NCI-H2107 treated with DMSO at 0.1 percent for 48 hours (cell line): ENCODE data around the gene SERINC5.

Source experiments
- DNase-seq: peaks from one replicate; lab custom pipeline; 2025; ENCODE audit not compliant: unreplicated experiment; lab: John Stamatoyannopoulos, UW

The SERINC5 gene

GRCh38 chr5:80070338-80071056 is 185.4 kb downstream of the SERINC5 start:
- no peak for DNase-seq

GRCh38 chr5:80069918-80070318 is 185.9 kb downstream of the SERINC5 start:
- DNase-seq = no peak

GRCh38 chr5:80069251-80069800 is 186.5 kb downstream of the SERINC5 start:
- no peak for DNase-seq

- no peak for DNase-seq
Measured at GRCh38 chr5:80068775-80069174, 187.1 kb downstream of the SERINC5 start.

- no peak for DNase-seq
Measured at GRCh38 chr5:80068246-80068636, 187.6 kb downstream of the SERINC5 start.

GRCh38 chr5:80067531-80068245 is 188.2 kb downstream of the SERINC5 start:
- no peak for DNase-seq

GRCh38 chr5:80067016-80067415 is 188.8 kb downstream of the SERINC5 start:
- no peak for DNase-seq

GRCh38 chr5:80064124-80064523 is 191.7 kb downstream of the SERINC5 start:
- no peak for DNase-seq
